GM21619 (cell line): Measurements from ENCODE around the gene ANKRD22.
"Not testable (repeated sequence)": the region's sequence is repeated elsewhere in the genome, so short reads cannot be mapped to it uniquely, and the experiment has no call there.

Experiments
- ATAC-seq: cut with Tn5 transposase; IDR thresholded peaks from one replicate; pipeline ENCODE4 v1.9.1; 2021; ENCODE audit not compliant: unreplicated experiment

Gene ANKRD22

DNA sequence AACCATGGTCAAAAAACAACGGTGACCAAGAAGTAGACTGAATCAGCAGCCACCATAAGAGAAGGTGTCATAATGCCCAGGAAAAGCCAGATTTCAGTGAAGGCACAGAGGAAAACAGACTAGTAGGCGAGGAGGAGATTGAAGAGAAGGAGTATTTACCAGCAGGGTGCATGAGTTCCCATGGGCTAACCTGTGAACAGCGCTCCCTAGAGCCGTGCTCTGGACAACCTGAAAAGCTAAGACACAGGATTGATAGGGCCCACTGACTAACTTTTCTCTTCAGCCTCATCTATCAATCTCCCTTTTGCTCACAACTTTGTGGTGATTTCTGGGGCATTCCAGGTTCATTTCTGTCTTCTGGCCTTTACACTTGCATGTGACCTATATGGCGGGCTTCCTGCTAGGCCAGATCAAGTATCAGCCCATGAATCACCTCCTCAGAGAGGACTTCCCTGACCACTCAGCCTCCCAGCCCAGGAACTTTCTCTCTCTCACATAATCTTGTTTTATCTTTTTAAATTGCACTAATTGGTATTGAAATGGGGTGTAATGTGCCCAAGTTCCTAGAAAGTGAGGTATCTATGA is 12.8 kb downstream of the ANKRD22 start:
- ATAC-seq = no peak

DNA sequence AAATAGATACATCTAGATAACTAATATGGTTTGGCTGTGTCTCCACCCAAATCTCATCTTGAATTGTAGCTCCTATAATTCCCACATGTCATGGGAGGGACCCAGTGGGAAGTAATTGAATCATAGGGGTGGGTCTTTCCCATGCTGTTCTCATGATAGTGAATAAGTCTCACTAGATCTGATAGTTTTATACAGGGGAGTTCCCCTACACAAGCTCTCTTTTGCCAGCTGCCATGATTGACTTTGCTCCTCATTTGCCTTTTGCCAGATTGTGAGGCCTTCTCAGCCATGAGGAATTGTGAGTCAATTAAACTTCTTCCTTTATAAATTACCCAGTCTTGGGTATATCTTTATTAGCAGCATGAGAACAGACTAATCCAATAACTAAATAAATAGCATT is 14.0 kb downstream of the ANKRD22 start:
- ATAC-seq = not testable (repeated sequence)

DNA sequence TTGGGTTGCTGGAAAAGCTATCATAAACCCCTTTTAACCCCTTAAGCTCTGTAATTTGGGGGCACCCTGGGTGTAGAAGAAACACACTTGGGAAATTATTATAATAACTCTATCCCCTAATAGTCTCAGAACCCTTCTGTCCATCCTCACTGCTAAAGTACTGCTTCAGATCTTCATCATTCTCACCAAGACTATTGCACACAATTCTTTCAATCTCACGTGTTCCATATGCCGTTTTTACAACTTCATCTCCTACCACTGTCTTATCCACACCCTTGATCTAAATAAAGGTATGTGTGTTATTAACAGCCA is 15.8 kb downstream of the ANKRD22 start:
- peak; percentile 10 for ATAC-seq

DNA sequence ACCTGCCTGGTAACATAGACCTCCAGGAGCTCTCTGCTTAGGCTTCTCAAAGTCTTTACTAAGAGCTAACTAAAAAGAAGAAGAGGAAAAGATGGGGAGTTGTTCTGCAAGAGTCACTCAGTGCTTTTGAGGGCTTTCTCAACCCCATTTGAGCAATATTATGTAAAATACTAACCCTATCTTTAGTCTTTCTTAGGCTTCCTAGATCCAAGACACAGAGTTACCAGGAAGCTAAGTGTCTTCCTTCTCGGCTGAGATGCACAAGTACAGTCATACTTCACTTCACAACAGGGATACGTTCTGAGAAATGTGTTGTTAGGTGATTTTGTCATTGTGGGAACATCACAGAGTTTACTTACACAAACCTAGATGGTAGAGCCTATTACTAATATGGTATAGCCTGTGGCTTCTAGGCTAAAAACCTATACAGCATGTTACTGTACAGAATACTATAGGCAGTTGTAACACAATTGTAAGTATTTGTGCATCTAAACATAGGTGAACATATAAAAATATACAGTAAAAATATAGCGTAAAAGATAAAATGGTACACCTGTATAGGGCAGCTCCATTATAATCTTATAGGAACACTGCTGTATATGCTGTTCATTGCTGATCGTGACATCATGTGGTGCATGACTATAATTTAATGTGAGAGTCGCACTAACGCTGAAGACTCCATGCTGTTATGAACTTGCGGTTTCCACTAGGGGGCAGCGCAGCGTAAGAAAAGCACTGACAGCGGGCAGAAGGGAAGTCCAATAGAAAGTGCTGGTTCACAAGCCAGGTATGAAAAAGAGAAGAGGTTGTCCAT is 16.3 kb downstream of the ANKRD22 start:
- peak; percentile 84 for ATAC-seq

DNA sequence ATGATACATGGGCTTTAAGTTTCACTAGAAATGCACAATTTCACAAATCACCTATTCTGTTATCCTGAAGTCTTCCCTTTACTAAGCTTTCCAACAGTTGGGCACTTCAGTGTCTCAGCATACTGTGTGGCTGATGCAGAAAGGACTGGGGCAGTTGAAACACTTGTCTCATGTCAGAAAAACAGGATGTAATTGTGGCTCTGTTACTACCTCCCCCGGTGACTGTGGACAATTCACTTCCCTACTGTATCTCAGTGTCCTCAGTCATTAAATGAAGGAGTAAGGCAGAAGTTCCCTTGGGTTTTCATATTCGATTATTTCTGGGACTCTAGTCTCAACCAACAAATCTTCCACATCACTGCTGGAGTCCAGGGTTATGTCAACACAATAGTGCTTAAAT is 17.9 kb downstream of the ANKRD22 start:
- ATAC-seq = no peak

- ATAC-seq = no peak
Observed at GRCh38 chr10:88833156-88833555, 18.5 kb downstream of the ANKRD22 start.

- no peak for ATAC-seq
Observed at GRCh38 chr10:88832376-88832775, 19.3 kb downstream of the ANKRD22 start.

- no peak for ATAC-seq
Observed at GRCh38 chr10:88831709-88832108, 19.9 kb downstream of the ANKRD22 start.

- no peak for ATAC-seq
Observed at GRCh38 chr10:88830643-88831268, 20.9 kb downstream of the ANKRD22 start.

DNA sequence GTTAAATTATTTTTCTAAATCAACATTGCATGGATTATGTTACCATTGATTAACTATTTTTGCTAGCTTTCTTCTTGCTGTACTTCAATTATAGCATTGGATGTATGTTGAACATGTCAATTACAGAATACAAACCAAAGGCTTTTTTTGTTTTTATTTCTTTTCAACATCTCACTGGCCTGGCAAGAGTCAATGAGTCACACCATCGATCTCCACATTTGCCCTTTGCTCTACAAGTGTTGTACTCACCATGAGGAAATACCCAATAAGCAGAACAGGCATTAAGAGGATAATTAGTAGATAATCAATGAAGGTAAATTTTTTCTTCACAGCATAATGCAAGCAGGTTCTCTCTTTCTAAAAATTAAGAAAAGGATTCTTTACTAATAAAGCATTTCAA is 23.3 kb downstream of the ANKRD22 start:
- no peak for ATAC-seq

GRCh38 chr10:88827671-88828070 is 24.0 kb downstream of the ANKRD22 start:
- ATAC-seq = no peak

DNA sequence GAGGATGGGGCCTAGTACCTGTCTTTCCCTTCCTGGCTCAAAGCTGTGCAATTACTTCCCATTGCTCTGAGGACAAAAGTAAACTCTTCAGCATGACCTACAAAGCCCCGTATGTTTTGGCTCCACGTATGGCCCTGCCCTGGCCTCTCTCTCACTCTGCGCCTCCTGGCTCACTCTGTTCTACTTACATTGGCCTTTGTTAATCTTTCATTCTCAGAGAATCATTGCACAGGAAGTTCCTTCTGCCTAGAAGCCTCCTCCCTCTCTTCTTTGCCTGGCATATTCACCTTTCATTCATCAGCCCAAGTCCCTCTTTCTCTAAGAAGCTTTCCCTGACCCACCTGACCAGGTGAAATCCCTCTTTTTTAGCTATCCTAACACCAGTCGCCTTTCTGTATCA is 25.3 kb downstream of the ANKRD22 start:
- no peak for ATAC-seq

GRCh38 chr10:88820748-88821401 is 30.8 kb downstream of the ANKRD22 start:
- ATAC-seq = no peak

DNA sequence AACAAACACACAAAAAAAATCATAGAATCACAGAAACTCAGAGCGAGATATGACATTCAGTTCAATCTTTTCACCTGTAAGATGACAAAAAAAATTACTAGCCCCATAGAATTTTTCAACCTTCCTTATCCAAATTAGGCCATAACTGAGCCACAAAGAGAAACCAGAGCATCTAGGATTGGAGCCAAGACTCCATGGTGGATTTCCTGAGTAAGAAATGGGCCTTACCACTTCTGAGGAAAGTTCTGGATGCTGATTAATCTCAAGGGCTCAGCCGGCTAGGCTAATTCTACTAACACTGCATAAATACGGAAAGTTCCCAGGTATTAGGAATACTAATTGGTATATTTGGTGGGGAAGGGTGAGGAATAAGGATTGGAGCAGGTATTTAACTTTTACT is 32.4 kb downstream of the ANKRD22 start:
- no peak for ATAC-seq

GRCh38 chr10:88813200-88813599 is 38.4 kb downstream of the ANKRD22 start:
- no peak for ATAC-seq

GRCh38 chr10:88810196-88810961 is 41.3 kb downstream of the ANKRD22 start:
- ATAC-seq = peak; percentile 58

- no peak for ATAC-seq
Observed at GRCh38 chr10:88809621-88810020, 42.0 kb downstream of the ANKRD22 start.

- ATAC-seq = no peak
Observed at GRCh38 chr10:88805924-88806323, 45.7 kb downstream of the ANKRD22 start.

DNA sequence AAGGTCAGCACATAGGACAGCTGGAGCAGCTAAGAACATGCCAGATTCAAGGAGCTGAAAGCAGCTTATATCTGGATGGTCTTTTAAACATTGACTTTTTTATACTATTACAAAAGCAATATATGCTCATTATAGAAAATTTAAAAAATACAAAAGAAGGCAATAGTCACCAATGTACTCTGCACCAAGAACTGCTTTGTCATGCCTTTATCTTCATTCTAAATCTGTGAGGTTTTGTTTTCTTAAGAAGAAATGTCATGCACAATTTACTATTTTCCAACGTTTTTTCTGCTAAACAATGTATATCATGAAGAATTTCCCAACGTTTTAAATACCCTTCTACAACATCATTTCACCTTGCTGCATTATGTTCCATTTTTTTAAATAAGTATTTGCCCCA is 46.3 kb downstream of the ANKRD22 start:
- ATAC-seq = no peak

- ATAC-seq = no peak
Observed at GRCh38 chr10:88804083-88804812, 47.4 kb downstream of the ANKRD22 start.
